Osteocyte (in vitro differentiated cells): Measurements from ENCODE around the gene SLC22A4. TPM values are rescaled to one million over a fixed set of nuclear protein-coding genes. Genes with fewer than 3 reads are reported as not detected.
A peak's percentile ranks its signal among the peaks of the same experiment; 100 is the strongest.

ENCODE experiments used
- DNase-seq: peaks from one replicate; pipeline ENCODE4 v3.0.0; 2021; ENCODE audit warnings: mixed read lengths; ENCODE audit not compliant: unreplicated experiment; ENCODE audit errors: extremely low spot score
- H3K27ac Mint-ChIP-seq: one replicate; pipeline ENCODE4 v1.8.0; 2021; ENCODE audit warnings: mild to moderate bottlenecking, mixed read lengths; ENCODE audit not compliant: unreplicated experiment
- H3K27me3 Mint-ChIP-seq: one replicate; pipeline ENCODE4 v1.8.0; 2021; ENCODE audit warnings: mixed read lengths; ENCODE audit not compliant: unreplicated experiment
- H3K36me3 Mint-ChIP-seq: one replicate; pipeline ENCODE4 v1.8.0; 2021; ENCODE audit warnings: mixed read lengths; ENCODE audit not compliant: unreplicated experiment
- H3K4me1 Mint-ChIP-seq: one replicate; pipeline ENCODE4 v1.8.0; 2021; ENCODE audit warnings: mixed read lengths; ENCODE audit not compliant: unreplicated experiment
- H3K4me3 Mint-ChIP-seq: one replicate; pipeline ENCODE4 v1.8.0; 2021; ENCODE audit warnings: mild to moderate bottlenecking, moderate library complexity, mixed read lengths; ENCODE audit not compliant: unreplicated experiment
- H3K9me3 Mint-ChIP-seq: one replicate; pipeline ENCODE4 v1.8.0; 2021; ENCODE audit warnings: mixed read lengths; ENCODE audit not compliant: unreplicated experiment
- total RNA-seq: library from RNA; stranded (reverse); gene quantifications from 2 replicates; pipeline ENCODE4 v1.2.1, GENCODE V29; 2021
- TF ChIP-seq, protein P1 (sequence below): fragments of 200-600 bp; sonication (generic); IDR thresholded peaks from 2 replicates; pipeline ENCODE4 v1.5.0; 2021; ENCODE audit warnings: antibody characterized with exemption, mild to moderate bottlenecking, moderate library complexity

SLC22A4 gene
- total RNA-seq, 1 donor from 2014 or later, result 1.4 TPM

- peak; percentile 51 for DNase-seq
- peaks cover 30% of the 10 kb centered on the region for H3K36me3 Mint-ChIP-seq
- H3K27me3 Mint-ChIP-seq, result no peaks in the 10 kb centered on the region
- H3K9me3 Mint-ChIP-seq, result no peaks in the 10 kb centered on the region
- peak overlapping the region; percentile 16 for H3K27ac Mint-ChIP-seq
- no peak overlapping the region for H3K4me3 Mint-ChIP-seq
- H3K4me1 Mint-ChIP-seq, result peaks cover 43% of the 10 kb centered on the region
- TF ChIP-seq, protein P1, sequence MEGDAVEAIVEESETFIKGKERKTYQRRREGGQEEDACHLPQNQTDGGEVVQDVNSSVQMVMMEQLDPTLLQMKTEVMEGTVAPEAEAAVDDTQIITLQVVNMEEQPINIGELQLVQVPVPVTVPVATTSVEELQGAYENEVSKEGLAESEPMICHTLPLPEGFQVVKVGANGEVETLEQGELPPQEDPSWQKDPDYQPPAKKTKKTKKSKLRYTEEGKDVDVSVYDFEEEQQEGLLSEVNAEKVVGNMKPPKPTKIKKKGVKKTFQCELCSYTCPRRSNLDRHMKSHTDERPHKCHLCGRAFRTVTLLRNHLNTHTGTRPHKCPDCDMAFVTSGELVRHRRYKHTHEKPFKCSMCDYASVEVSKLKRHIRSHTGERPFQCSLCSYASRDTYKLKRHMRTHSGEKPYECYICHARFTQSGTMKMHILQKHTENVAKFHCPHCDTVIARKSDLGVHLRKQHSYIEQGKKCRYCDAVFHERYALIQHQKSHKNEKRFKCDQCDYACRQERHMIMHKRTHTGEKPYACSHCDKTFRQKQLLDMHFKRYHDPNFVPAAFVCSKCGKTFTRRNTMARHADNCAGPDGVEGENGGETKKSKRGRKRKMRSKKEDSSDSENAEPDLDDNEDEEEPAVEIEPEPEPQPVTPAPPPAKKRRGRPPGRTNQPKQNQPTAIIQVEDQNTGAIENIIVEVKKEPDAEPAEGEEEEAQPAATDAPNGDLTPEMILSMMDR, result no peak
Measured at GRCh38 chr5:132267166-132267739, 26.9 kb upstream of the SLC22A4 start.

- H3K27ac Mint-ChIP-seq, result peak overlapping the region; percentile 62
- peaks cover 50% of the 10 kb centered on the region for H3K4me1 Mint-ChIP-seq
- H3K9me3 Mint-ChIP-seq, result no peaks in the 10 kb centered on the region
- no peak overlapping the region for H3K4me3 Mint-ChIP-seq
- DNase-seq, result peak; percentile 76
- no peaks in the 10 kb centered on the region for H3K27me3 Mint-ChIP-seq
- peaks cover 36% of the 10 kb centered on the region for H3K36me3 Mint-ChIP-seq
- TF ChIP-seq, protein P1, result no peak
Measured at GRCh38 chr5:132267931-132268768, 26.0 kb upstream of the SLC22A4 start.

DNA sequence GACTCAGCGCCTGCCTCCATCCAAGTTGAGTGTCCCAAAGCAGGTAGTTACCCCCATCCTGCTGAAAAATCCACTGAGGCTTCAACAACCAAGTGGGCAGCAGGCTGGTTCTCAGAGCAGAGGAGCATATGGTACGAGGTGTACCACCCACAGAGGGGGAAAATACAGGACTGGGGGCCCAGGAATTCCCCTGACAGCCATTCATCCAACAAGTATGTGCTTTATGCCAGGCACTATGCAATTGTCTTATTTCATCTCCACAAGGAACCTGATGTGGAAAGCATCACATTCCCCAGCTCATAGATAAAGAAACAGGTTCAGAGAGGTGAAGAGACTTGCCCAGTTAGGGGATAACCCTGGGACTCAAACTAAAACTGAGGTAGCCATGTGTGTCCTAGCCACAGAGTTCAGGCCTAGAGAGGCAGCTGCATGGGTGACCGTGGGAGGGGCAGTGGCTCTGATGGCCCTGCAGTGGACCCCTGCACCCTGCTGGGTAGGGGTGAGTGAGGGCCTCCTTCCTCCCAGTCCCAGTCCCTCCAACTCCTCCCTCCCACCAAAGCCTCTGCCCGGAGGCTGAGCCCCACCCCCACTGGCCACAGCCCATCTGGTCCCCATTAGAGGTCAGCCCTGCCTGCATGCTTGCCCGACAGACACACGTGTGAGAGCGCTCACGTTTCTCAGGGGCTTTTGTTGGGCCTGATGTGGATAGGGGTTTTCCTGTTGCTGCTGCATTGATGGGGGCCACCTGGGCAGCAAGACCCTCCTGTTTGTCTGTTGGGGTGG, 25.2 kb upstream of the SLC22A4 start:
- Mint-ChIP-seq H3K4me1 (peaks cover 50% of the 10 kb centered on the region), H3K36me3 (peaks cover 37% of the 10 kb centered on the region), H3K9me3 (no peaks in the 10 kb centered on the region), H3K27me3 (no peaks in the 10 kb centered on the region), H3K27ac (peak overlapping the region; percentile 78), H3K4me3 (no peak overlapping the region)
- DNase-seq, result peak; percentile 90
- TF ChIP-seq, protein P1, result no peak

GRCh38 chr5:132269635-132270334, 24.4 kb upstream of the SLC22A4 start:
- Mint-ChIP-seq H3K9me3 (no peaks in the 10 kb centered on the region), H3K27ac (peak overlapping the region; percentile 78), H3K36me3 (peaks cover 30% of the 10 kb centered on the region), H3K4me3 (no peak overlapping the region), H3K27me3 (no peaks in the 10 kb centered on the region), H3K4me1 (peaks cover 47% of the 10 kb centered on the region)
- DNase-seq, result no peak
- TF ChIP-seq, protein P1, result no peak
